CD4-positive, alpha-beta T cell treated with Interferon gamma for 1 hour (primary cell): Measurements from ENCODE around the gene HMGA1.

Source experiments
- DNase-seq: peaks from one replicate; pipeline ENCODE4 v3.0.0-alpha.2; 2020

Gene HMGA1, protein sequence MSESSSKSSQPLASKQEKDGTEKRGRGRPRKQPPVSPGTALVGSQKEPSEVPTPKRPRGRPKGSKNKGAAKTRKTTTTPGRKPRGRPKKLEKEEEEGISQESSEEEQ

DNA sequence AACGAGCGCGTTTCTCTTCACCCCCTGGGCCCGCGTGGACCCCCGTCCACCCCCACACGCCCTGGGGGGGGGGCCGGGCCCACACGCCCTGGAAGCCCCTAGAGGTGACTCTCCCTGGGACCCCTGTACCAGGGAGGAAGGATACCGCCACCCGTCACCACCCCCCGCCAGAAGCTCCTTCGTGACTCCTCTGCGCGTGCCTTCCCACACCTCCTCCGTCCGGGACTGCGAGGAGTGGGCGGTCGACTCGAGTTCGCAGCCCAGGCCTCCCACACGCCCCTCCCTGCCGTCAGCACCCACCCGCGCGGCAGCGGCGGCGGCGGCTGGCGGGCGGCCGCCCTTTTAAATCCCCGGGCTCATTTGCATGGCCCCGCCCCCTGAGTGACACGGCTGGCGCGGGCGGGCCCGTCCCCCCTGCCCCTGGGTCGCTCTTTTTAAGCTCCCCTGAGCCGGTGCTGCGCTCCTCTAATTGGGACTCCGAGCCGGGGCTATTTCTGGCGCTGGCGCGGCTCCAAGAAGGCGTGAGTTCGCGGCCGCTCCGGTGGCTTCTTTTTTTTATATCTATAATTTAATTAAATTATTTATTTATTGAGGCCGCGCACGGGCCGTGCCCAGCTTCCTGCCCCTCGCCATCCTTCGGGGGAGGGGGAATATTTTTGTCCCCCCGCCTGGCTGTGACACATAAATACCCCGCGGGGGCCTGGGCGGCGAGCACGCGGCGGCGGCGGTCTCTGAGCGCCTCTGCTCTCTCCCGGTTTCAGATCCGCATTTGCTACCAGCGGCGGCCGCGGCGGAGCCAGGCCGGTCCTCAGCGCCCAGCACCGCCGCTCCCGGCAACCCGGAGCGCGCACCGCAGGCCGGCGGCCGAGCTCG, at the start of gene HMGA1:
HMGA1 (plus strand) TSS at position 431 of the 873 bp plus-strand sequence. CDS start 3,908 bp downstream, outside the sequence.
- peak; percentile 91 for DNase-seq

DNA sequence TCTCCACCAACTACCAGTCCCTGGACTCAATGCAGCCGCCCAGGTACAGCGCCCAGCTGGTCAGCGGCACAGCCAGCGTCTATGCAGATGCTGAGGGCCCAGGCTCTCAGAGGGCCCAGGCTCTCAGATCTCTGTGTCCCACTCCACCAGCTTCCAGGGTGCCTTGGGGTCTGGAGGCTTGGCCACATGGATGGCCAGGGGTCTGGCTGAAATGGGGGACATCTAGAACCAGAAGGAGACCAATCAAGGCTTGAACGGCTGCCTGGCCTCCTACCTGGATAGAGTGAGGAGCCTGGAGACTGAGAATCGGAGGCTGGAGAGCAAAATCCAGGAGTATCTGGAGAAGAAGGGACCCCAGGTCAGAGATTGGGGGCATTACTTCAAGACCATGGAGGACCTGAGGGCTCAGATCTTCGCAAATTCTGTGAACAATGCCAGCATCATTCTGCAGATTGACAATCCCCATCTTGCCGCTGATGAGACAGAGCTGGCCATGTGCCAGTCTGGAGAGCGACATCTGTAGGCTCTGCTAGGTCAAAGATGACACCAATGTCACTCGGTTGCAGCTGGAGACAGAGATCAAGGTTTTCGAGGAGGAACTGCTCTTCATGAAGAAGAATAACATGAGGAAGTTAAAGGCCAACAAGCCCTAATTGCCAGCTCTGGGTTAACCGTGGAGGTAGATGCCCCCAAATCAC, 46.7 kb upstream of the HMGA1 start:
- DNase-seq: peak; percentile 67

DNA sequence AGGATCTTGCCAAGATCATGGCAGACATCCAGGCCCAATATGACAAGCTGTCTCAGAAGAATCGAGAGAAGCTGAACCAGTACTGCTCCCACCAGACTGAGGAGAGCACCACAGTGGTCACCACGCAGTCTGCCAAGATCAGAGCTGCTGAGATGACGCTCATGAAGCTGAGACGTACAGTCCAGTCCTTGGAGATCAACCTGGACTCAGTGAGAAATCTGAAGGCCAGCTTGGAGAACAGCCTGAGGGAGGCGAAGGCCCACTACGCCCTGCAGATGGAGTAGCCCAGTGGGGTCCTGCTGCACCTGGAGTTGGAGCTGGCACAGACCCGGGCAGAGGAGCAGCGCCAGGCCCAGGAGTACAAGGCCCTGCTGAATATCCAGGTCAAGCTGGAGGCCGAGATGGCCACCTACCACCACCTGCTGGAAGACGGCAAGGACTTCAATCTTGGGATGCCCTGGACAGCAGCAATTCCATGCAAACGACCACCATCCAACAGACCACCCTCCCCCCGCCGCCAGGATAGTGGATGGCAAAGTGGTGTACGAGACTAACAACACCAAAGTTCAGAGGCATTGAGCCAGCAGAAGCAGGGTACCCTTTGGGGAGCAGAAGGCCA, 46.1 kb upstream of the HMGA1 start:
- no peak for DNase-seq

DNA sequence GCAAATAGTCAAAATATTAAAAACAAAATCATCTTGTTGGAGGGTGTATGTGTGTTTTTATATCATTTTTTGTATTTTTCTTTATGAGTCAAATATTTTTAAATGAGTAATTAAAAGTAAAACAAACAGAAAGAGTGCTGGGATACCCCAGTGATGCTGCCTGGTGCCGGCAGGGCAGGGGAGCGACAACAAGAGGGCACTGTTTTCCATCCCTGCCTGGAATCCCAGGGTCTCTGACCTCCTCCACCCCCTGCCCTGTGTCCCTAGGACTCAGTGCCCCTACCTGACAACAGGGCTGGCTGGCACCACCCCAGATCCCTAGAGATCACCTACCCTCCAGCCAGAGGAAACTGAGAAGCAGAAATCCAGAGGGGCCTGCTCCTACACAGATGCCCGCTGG, 41.9 kb upstream of the HMGA1 start:
- DNase-seq: no peak

DNA sequence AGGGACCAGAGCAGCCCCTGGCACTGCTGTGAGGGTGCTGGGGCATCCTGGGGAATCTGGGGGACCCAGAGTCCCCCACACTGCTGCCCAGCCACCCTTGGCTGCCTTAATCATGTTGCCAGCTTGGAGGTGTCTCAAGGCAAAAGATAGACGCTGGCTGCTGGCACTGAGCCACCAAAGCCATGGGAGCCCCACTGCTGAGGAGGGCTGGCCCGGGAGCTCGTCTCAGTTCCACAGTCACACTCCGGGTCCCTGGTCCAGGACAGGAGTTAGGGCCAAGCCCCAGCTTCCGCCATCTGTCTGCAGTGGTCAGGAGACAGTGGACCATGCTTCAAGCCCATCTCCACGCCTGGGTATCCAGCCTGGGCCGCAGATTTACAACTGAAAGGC, 41.0 kb upstream of the HMGA1 start:
- DNase-seq: no peak

DNA sequence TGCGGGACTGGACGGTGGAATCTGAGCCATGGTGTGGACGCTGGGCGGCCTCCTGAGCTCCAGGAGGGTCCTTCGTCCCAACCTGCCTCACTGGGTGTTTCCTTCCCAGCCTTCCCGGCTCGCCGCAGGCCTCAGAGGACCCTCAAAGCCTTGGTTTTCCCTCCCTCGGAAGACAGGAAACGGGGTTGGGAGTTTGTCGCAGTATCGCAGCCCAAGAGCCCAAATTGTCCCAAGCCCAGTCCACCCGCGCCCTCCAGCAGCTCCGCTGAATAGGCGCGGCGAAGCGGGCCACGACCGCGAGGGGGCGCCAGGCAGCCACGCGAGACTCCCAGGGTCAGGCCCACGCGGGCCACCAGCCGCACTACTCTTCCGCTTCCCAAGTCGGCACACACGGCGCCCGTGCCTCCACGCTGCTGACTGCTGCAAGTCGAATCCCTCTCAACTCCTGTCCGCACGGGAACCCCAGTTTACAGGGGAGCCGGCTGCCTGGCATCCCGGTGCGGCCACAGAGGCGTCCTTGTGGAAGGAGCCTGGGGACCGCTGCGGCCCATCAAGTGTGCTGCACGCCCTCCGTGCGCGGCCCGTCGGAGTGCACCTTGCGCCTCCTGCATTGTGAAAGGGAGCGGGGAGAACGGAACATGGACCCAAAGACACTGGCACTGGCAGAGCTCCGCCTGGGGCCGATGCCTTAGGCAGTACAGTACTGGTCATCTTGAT, 40.4 kb upstream of the HMGA1 start:
- DNase-seq: peak; percentile 85

DNA sequence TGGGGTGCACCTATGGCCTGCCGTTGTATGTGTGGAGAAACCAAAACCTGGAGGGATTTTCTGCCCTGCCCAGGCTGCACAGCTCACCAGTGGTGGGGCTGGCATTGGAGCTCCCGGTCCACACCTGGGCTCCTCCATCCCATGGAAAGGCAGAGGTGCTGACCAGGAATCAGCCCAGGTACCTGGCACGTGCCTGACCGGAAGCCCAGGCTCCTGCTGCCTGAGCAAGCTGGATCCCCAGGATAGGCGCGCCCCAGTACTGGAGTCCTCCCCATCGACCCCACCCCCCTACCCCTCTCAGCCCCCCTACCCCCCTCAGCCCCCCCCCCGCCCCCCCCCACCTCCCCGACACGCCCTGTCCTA, 39.9 kb upstream of the HMGA1 start:
- no peak for DNase-seq

DNA sequence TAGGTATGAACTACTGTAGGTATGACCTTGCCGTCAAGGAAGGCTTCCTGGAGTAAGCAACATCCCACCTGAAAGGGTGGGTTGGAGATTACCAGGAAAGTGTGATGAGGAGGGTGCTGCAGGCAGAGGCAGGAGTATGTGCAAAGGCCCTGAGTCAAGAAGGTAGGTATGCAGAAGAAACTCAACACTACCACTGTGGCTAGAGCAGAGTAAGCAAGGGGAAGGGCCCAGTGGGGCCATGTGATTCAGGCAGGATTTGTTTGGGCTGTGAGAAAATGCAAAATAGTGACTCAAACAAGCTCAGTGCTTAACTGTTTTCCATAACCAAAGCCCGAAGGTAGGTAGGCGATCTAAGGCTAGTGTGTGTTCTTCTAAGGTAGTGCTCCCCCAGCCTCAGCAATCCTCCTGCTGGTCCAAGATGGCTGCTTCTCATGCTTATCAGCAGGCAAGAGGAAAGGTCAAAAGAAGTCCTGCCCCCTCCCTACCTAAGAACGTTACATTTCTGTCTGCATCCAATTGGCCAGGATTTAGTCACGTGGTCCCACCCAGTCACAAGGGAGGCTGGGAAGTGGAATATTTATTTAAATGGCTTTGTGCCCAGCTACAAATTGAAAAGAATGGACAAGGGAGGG, 36.2 kb upstream of the HMGA1 start:
- DNase-seq: no peak

DNA sequence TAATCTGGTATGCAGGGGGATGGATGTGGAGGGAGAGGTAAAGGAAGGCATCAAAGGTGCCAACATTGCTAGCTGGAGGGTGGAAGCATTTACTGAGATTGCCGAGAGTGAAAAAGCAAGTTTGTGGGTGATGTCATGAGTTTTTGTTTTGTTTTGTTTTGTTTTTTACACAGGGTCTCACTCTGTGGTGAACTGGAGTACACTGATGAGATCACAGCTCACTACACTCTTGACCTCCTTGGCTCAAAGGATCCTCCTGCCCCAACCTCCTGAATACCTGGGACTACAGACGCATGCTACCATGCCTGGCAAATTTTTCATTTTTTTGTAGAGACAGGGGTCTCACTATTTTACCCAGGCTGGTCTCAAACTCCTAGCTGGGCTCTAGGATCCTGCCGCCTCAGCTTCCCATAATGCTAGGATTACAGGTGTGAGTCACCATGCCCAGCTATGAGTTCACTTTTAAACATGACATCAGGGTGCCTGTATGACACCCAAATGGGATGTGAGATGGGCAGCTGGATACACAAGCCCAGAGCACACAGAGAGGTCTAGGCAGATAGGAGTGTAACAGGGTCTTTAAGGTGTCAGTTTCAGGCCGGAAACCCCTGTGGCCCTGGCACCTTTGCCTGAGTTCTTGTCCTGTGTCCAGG, 35.1 kb upstream of the HMGA1 start:
- DNase-seq: no peak

DNA sequence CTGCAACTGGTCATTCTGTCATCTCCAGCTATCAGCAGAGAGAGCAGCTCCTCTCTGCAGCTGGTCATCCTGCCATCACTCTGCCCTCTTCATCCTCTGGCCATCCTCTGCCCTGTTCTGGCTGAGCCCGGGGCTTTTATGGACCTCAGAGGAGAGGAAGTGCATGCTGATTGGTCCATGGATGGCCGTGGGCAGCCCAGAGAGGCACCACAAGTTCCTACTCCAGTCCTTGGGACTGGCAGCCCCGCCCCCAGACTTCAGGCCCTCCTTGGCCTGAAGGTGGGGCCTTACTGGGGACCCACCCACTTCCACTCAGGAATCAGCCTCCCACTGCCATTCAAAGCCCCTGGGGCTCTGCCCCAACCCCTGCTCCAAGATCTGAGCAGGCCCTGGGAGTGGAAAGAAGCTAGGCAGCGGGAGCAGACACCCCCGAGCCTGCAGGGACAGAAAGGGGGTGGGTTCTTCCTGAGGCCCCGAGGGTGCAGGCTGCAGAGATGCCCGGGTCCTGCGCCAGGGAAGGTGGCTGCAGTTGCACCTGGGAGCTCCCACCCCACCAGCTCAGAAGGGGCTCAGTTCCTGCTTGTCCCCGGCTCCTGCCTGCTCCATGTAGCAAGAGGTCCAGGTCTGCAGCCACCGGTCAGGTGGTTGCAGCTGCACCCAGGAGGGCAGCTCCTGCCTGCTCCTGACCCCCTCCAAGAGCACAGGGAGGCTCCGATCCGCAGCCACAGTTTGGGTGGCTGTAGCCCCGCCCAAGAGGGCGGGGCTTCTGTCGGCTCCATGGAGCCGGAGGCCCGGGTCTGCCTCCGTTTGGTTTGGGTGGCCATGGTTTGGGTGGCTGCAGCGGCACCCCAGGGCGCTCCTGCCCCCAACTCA, 34.1 kb upstream of the HMGA1 start:
- DNase-seq: no peak

DNA sequence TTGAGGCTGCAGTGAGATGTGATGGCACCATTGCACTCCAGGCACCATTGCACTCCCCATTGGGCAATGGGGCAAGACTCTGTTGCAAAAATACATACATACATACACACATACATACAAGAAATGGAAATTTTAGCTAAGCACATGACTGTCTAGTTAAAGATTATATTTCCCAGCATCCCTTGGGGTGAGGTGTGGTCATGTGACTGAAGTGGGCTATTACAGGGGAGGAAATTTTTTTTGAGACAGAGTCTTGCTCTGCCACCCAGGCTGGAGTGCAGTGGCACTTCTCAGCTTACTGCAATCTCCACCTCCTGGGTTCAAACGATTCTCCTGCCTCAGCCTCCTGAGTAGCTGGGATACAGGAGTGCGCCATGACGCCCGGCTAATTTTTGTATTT, 32.0 kb upstream of the HMGA1 start:
- no peak for DNase-seq

DNA sequence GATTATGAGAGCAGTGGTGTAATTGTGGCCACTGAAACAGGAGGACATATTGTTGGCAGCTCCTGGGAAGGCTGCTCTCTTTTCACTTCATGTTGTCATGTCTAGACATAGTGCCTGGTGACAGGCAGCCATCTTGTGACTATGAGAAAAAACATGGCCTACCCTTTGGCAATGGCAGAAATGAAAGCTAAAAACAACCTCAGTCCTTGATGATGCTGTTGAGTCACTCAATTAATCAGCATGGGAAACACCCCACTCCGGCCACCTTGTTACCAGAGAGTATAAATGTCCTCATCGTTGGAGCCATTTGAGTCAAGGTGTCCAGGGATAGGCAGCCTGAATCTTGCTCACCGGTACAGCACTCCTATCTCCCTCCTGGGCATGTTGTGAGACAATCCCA, 31.2 kb upstream of the HMGA1 start:
- no peak for DNase-seq

DNA sequence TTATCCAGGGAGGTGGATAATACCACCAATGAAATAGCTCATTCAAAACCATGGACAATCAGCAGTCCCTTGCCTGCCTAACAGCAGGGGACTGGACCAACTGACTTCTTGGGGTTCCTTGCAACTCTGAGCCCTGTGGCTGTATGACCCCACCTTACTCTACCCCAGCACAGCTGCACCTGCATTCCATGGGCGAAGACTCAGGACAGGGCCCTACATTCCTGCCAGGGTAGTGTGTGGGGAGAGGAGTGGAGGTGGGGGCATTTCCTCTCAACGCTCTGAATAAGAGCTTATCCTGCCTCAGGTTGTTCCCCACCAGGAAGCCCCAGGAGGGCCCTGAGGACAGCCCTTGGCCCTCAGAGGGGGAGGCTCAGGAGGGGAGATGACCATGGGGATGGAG, 30.8 kb upstream of the HMGA1 start:
- DNase-seq: no peak

DNA sequence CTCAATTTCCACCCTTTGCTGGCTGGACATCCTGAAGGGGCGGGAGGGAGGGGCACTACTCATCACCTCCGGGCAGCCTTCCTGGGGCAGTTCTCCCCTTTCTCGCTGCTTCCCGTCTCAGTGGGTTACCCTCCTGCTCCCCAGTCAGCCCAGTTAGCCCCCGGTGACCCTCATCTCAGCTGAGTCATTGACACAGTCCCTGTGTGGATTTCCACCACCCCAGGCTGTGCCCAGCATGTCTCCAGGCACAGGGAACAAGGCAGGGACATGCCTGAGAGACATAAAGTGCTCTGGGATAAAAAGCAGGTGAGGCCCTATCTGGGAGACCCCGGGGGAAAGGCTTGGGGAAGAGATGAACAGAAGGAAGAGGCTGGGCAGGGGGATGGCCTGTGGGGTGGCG, 29.9 kb upstream of the HMGA1 start:
- no peak for DNase-seq

DNA sequence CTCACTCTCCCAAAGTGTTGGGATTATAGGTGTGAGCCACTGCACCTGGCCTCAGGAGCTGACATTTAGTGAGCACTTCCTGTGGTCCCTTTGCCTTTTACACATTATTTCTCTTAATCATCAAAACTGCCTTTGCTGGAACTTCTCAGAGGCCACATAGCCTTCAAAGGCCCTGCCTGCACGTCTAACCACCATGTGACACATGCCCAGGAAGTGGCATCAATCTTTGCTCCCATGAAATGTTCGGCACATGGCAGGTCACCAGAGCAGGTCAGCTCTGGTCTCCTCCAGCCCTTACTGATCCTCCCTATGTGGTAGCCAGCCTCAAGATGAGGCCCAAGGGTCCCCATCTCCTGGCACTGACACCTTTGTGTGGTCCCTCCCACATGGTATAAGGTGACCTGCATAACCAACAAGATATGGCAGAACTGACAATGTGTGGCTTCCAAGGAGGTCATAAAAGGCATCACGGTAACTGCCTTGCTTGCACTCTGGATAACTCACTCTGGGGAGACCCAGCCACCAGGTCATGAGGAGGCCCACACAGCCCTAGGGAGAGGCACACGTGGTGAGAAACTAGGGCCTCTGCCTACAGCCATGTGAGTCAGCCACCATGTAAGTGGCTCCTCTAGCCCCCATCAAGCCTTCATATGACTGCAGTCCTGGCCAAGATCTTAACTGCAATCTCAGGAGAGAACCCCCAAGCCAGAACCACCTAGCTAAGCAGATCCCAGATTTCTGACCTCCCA, 28.8 kb upstream of the HMGA1 start:
- DNase-seq: no peak

DNA sequence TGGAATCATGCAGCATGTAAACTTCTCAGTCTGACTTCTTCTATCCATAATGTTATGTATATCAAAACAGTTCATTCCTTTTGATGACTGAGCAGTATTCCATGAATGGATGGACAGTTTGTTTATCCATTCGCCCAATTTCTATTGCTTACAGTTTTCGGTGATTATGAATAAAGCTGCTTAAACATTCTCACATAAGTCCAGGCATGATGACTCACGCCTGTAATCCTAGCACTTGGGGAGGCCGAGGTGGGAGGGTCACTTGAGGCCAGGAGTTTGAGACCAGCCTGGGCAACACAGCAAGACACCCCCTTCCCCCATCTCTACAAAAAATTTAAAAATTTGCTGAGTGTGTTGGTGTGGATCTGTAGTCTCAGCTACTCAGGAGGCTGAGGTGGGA, 22.9 kb upstream of the HMGA1 start:
- DNase-seq: no peak

DNA sequence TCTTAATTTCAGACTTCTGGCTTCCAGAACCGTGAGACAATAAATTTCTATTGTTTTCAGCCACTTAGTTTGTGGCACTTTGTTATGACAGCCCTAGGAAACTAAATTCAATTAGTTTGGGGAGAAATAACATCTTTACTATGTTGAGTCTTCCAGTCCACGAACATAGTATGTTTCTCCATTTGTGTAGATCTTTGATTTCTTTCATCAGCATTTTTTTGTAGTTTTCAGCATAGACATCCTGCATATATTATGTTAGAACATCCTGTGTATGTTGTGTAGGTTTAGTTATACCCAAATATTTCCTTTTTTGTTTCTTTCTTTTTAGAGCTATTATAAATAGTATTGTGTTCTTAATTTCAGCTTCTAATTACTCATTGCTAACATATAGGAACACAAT, 18.0 kb upstream of the HMGA1 start:
- no peak for DNase-seq

DNA sequence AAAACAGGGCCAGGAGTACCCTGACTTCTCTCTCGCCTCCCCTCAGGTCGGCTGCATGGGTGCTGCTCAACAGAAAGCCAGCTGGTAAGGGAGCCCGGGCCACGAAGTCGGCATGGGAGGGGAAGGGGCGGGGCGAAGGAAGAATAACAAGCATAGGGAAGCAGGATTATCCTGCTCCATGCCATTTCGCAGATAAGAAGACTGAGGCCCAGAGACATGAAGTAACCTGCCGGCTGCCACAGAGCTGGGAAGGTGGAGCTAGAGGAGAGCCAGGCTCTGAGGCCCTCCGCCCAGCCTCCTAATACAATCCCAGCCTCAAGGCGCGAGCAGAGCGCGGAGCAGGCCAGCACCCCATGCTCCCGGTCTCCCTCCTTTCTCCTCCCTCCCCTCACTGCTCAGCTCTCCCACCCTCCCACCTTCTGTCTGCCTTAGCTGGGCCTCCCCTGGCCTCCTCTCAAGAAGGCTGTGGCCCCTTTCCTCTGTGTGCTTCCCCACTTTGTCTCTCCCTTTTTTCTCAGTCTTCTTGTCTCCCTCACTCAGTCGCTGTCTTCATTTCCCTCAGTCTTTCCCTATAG, 13.2 kb upstream of the HMGA1 start:
- no peak for DNase-seq

DNA sequence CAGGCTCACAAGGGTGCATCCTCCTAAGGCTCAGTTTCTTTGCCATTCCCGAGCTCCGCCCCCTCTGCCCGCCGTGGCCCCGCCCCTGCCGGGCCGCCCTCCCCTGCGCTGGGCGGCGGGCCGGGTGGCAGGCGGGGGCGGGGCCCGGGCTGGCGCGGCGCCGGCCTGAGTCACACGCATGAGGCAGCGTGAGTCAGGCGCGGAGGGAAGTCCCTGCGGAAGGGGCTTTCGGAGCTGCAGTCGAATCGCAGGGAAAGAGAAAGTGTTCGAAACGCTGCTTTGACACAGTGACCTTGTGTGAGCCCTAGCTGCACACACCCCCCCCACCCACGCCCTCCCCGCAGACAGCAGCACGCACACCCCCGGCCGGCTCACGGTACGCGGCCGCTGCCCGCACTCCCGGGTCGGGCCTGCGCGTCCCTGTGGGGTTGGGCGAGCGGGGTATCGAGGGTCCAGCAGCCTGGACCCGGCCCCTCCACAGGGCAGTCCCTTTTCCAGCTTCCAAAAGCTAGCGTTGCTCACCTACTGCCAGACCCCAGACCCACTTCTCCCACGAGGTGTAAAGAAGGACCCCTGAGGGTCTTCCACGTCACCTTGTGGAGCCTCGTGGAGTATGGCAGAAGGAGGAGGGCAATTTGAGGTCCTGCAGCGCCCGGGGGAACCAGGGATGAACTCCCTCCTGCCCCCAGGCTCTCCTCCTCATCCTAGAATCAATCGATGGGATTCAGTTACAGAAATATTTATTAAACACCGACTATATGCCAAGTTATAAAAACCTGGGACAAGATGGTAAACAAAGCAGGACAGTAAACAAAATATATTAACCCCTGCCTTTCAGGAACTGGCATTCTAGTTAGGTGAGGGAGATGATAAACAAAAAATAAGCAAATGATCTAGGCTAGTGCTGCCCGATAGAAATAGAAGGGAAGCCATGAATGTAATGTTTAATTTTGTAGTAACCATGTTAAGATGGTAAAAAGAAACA, 12.4 kb upstream of the HMGA1 start:
- DNase-seq: peak; percentile 98
